ENCODE measurements around the gene TACO1. TPM values are rescaled to one million over a fixed set of nuclear protein-coding genes. Genes with fewer than 3 reads are reported as not detected.

Gene TACO1
- polyA plus RNA-seq, 2 of the 4 experiments (the other 2 are of a cell fraction), result 49.1 to 49.9 TPM

- TF ChIP-seq CTCF (IDR thresholded peaks at IDR 0.05), result no peak
Observed at GRCh38 chr17:63623786-63624530, 23.3 kb downstream of the TACO1 start (continued).

- WGBS (ENCODE audit: missing lambda C conversion rate), result 96% methylated on average over 1 of the region's 1 CpG
- Histone ChIP-seq H3K4me1 (peaks cover 13% of the 10 kb centered on the region), H3K4me3 (no peak overlapping the region), H3K27ac (no peak overlapping the region), H3K4me2 (no peak overlapping the region), H3K9me3 (no peaks in the 10 kb centered on the region)
- FAIRE-seq, result no peak
- no peak for ATAC-seq
- POLR2A ChIA-PET, result interaction anchor here (0.5 kb wide), 1 partner anchor 15 kb away, joined by 3 read pairs; no protein-coding TSS in a partner anchor
- no peak for DNase-seq (ENCODE audit: low read depth in 1 of 2, low spot score in 1 of 2)
- TF ChIP-seq CBX2 (IDR thresholded peaks at IDR 0.05; ENCODE audit: borderline replicate concordance, low read depth) (no peak), NPAS2 (CRISPR knock-in tag; IDR thresholded peaks at IDR 0.05; ENCODE audit: borderline replicate concordance) (no peak), CTCF (IDR thresholded peaks at IDR 0.05) (no peak), BHLHE40 (IDR thresholded peaks at IDR 0.05; ENCODE audit: low read depth, low read length) (no peak), POLR2A (IDR thresholded peaks at IDR 0.05; ENCODE audit: low read length) (no peak), ZNF302 (CRISPR knock-in tag; IDR thresholded peaks at IDR 0.05) (no peak), KDM5A (IDR thresholded peaks at IDR 0.05) (no peak), HOXB5 (CRISPR knock-in tag; IDR thresholded peaks at IDR 0.05) (no peak), HDAC2 (IDR thresholded peaks at IDR 0.05) (no peak), KDM1A (IDR thresholded peaks at IDR 0.05; ENCODE audit: low read depth) (no peak), EHF (CRISPR knock-in tag; IDR thresholded peaks at IDR 0.05) (no peak), JUN (IDR thresholded peaks at IDR 0.05) (no peak), PHF8 (IDR thresholded peaks at IDR 0.05; ENCODE audit: borderline replicate concordance, low read depth) (no peak), POLR2AphosphoS2 (conservative IDR thresholded peaks at IDR 0.05; ENCODE audit: low read length) (no peak)
- CTCF ChIA-PET, result interaction anchor here (1.8 to 7.8 kb wide), 3 partner anchors 12 to 16 kb away, joined by 7 to 64 read pairs (median 7); no protein-coding TSS in a partner anchor
Observed at GRCh38 chr17:63624531-63624880, 23.8 kb downstream of the TACO1 start.

- FAIRE-seq (no peak), ATAC-seq (no peak), DNase-seq (ENCODE audit: low read depth in 1 of 2, low spot score in 1 of 2) (no peak)
- H3K9me3 ChIP-seq, result no peaks in the 10 kb centered on the region
- H3K4me1 ChIP-seq, result peaks cover 10% of the 10 kb centered on the region
- no peak overlapping the region for H3K4me2 ChIP-seq
- WGBS (ENCODE audit: missing lambda C conversion rate), result 79% methylated on average over 4 of the region's 4 CpGs
- TF ChIP-seq EHF (CRISPR knock-in tag; IDR thresholded peaks at IDR 0.05) (no peak), POLR2AphosphoS2 (conservative IDR thresholded peaks at IDR 0.05; ENCODE audit: low read length) (no peak), ELK1 (IDR thresholded peaks at IDR 0.05; ENCODE audit: low read depth, low read length) (no peak), RARB (CRISPR knock-in tag; IDR thresholded peaks at IDR 0.05) (no peak), E2F6 (IDR thresholded peaks at IDR 0.05; ENCODE audit: borderline replicate concordance, low read depth) (no peak), ESRRA (IDR thresholded peaks at IDR 0.05; ENCODE audit: borderline replicate concordance, low read length) (no peak), CBX2 (IDR thresholded peaks at IDR 0.05; ENCODE audit: borderline replicate concordance, low read depth) (no peak), JUN (IDR thresholded peaks at IDR 0.05) (no peak), JUNB (IDR thresholded peaks at IDR 0.05) (no peak), KDM1A (IDR thresholded peaks at IDR 0.05; ENCODE audit: low read depth) (no peak)
- ChIA-PET CTCF (interaction anchor here (0.6 to 7.8 kb wide), 6 partner anchors 9 to 390 kb away, joined by 3 to 64 read pairs (median 4); no protein-coding TSS in a partner anchor), POLR2A (no interaction called here)
- H3K4me3 ChIP-seq, result no peak overlapping the region
- no peak overlapping the region for H3K27ac ChIP-seq
Observed at GRCh38 chr17:63626551-63627180, 26.0 kb downstream of the TACO1 start.

Measured in A549 (cell line).